Transverse colon (tissue), 4 donors: ENCODE data around the gene KNDC1.

Source experiments
- EP300 ChIP-seq: sonication (generic); formaldehyde crosslinking; IDR thresholded peaks from one replicate; pipeline ENCODE4 v1.6.1; 2017; ENCODE audit warnings: antibody characterized with exemption, low read depth
- POLR2A ChIP-seq: fragments of 450-650 bp; IDR thresholded peaks from one replicate; pipeline ENCODE4 v1.6.1; 2016; ENCODE audit warnings: antibody characterized with exemption, mild to moderate bottlenecking, moderate library complexity
- POLR2AphosphoS5 ChIP-seq, 3 donors: sonication (generic); formaldehyde crosslinking; IDR thresholded peaks; one replicate each; pipeline ENCODE4 v1.6.1; 2016; ENCODE audit warnings: antibody characterized with exemption in 3 of 3
- TF ChIP-seq, protein P1 (sequence below), 5 experiments: fragments of 200-600 bp in 3 of 5; fragments of 450-650 bp in 2 of 5; sonication (generic) in 3 of 5; IDR thresholded peaks; 1 replicate in 2 of 5; 2 replicates in 3 of 5; pipeline ENCODE4 v1.5.1; 2016 to 2017; ENCODE audit warnings: antibody characterized with exemption in 5 of 5, inconsistent platforms in 3 of 5, mild to moderate bottlenecking in 2 of 5, moderate library complexity in 1 of 5

- TF ChIP-seq EP300, result no peak
- TF ChIP-seq, protein P1, sequence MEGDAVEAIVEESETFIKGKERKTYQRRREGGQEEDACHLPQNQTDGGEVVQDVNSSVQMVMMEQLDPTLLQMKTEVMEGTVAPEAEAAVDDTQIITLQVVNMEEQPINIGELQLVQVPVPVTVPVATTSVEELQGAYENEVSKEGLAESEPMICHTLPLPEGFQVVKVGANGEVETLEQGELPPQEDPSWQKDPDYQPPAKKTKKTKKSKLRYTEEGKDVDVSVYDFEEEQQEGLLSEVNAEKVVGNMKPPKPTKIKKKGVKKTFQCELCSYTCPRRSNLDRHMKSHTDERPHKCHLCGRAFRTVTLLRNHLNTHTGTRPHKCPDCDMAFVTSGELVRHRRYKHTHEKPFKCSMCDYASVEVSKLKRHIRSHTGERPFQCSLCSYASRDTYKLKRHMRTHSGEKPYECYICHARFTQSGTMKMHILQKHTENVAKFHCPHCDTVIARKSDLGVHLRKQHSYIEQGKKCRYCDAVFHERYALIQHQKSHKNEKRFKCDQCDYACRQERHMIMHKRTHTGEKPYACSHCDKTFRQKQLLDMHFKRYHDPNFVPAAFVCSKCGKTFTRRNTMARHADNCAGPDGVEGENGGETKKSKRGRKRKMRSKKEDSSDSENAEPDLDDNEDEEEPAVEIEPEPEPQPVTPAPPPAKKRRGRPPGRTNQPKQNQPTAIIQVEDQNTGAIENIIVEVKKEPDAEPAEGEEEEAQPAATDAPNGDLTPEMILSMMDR (IDR thresholded peaks at IDR 0.05), result no peak
- TF ChIP-seq POLR2AphosphoS5 (IDR thresholded peaks at IDR 0.05), result no peak
- TF ChIP-seq POLR2A, result no peak
Measured at GRCh38 chr10:133212853-133213494, 53.0 kb downstream of the KNDC1 start.
